GM18502 (cell line): ENCODE measurements around the gene CP.
A peak's percentile ranks its signal among the peaks of the same experiment; 100 is the strongest.
"Not testable (repeated sequence)": the region's sequence is repeated elsewhere in the genome, so short reads cannot be mapped to it uniquely, and the experiment has no call there.

ENCODE experiments used
- ATAC-seq: cut with Tn5 transposase; IDR thresholded peaks from one replicate; pipeline ENCODE4 v1.9.1; 2021; ENCODE audit warnings: mild to moderate bottlenecking; ENCODE audit not compliant: unreplicated experiment, poor library complexity

Gene CP

GRCh38 chr3:149221783-149222517 lies at the start of gene CP:
Gene CP (minus strand): TSS chr3:149221829. CDS start chr3:149221792, 37 bp downstream.
- ATAC-seq: no peak

- ATAC-seq: no peak
Measured at GRCh38 chr3:149270180-149270579, 48.6 kb upstream of the CP start.

GRCh38 chr3:149269687-149270086 lies 48.1 kb upstream of the CP start:
- ATAC-seq: no peak

- peak; percentile 89 for ATAC-seq
Measured at GRCh38 chr3:149267565-149267964, 45.9 kb upstream of the CP start.

DNA sequence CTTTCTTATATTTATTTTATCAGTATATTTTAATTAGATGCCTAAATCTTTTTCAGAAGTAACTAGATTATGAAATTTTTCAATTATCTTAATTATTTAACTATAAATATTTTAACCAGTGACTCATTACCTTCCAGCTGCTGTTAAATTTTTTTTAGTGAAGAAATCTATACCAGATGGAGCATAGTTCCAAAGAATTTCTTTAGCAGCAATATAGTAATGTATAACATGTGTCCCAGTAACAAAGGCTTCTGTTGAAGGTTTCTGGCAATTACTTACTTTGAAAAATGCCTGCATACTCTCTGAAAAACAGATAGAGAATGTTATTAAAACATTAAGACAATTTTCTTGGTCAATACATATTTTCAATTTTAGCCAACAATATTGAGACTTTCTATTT lies 45.1 kb upstream of the CP start:
- ATAC-seq: no peak

- ATAC-seq: no peak
Measured at GRCh38 chr3:149263856-149264255, 42.2 kb upstream of the CP start.

DNA sequence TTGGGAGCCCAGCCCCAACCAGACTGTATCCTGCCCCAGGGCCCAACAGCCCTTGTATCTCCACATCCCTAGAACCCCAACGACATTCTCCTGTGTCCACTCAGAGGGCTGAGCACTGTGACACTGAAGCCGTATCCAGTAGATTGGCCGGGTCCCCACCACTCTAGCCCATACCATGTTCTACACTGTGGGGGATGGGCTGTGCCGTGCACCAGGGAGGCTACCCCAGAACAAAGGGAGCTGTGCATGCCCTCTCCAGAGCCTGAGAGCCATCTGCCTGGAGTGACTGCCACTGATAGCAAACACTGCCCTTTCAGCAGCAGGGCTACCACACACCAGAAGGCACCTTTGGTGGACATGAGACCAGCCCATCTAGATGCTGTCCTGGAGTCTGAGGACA lies 37.1 kb upstream of the CP start:
- ATAC-seq: no peak

GRCh38 chr3:149258298-149258697 lies 36.7 kb upstream of the CP start:
- ATAC-seq: no peak

DNA sequence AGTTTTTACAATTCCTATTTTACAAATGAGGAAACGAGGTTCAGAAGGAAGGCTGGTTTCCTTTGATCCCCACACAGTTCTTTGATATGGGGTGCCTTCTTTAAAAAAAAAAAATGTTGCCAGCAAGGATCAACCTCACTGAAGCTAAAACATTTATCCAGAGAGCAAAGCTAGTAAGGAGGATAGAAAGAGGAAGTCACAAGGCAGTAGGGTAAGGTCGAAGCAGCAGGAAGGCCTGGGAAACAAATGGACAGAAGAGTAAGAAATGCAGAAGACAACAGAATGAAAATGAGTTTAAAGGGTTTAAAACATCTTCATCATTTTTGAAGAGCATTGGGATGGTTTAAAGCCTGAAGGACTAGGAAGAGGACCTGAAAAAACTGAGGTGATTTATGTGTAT lies 30.6 kb upstream of the CP start:
- no peak for ATAC-seq

GRCh38 chr3:149251186-149251585 lies 29.6 kb upstream of the CP start:
- ATAC-seq: no peak

GRCh38 chr3:149247929-149248691 lies 26.5 kb upstream of the CP start:
- ATAC-seq: peak; percentile 64

DNA sequence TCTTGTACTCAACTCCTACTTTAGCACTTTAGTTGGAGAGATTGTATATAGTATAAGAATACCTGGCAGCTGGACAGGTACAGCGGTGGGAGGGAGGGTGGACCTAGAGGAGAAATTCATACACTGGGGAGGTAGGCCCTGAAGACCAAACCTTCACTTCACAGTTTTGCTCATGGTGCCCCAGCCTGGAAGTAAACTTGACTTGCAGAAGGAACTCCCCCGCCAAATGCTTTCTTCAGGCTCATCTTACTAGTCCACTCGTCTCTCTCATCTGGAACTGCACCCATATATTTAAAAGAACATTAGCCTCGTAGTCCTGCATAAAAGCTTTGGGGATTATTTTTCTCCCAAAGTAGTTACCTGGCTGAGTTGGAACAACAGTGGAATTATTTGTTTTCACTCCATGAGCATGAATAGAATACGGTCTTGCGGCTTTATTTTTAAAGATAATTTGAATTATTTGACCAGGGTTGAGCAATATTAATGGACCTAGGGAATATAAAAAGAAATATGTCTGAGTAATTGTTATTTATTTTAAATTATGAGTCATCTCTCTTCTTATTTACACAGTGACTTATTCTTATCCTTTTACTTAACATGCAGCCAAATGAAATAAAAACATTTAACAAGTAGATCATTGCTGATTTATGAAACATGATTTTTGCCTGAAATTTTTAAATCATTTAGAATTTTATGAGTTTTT lies 25.5 kb upstream of the CP start:
- no peak for ATAC-seq

DNA sequence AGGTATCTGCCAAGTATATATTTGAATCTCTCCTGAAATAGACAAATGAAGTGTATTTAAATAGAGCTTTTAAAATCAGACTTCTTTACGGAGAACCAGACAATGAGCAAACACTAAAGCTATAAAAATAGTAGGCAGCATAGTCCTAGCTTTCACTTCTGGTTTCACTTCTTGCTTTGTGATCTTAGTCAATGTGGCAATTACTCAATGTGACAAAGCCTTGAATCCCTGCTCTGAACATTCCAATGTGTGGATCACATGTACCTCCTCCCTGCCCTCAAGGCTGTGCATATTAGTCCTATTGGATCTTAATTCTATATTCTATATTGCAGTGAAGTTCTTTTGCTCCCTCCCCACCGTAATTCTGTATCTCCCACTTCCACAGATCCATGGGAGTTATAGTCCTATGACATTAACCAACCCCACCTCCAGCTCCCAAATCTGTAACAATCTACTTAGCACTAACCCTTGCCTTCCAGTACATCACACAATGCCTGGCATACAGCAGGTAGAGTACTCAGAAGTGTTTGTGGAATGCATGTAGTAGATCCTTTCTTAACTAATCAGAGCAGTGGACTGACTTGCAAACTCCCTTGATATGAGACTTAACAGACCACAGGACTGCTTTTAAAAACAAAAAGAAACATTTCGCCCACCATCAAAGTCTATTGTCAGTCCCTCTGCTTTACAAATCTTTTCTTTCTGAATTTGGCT lies 24.3 kb upstream of the CP start:
- ATAC-seq: peak; percentile 78

- peak; percentile 36 for ATAC-seq
Measured at GRCh38 chr3:149243540-149243939, 21.9 kb upstream of the CP start.

- ATAC-seq: no peak
Measured at GRCh38 chr3:149239357-149239936, 17.8 kb upstream of the CP start.

DNA sequence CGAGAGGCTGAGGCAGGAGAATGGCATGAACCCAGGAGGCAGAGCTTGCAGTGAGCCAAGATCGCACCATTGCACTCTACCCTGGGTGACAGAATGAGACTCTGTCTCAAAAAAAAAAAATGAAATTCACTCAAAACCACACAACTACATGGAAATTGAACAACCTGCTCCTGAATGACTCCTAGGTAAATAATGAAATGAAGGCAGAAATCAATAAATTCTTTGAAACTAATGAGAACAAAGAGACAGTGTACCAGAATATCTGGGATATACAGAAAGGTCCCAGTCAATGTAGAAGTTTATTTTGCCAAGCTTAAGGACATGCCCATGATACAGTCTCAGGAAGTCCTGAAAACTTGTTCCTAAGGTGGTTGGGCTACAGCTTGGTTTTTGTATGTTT lies 16.6 kb upstream of the CP start:
- not testable (repeated sequence) for ATAC-seq

DNA sequence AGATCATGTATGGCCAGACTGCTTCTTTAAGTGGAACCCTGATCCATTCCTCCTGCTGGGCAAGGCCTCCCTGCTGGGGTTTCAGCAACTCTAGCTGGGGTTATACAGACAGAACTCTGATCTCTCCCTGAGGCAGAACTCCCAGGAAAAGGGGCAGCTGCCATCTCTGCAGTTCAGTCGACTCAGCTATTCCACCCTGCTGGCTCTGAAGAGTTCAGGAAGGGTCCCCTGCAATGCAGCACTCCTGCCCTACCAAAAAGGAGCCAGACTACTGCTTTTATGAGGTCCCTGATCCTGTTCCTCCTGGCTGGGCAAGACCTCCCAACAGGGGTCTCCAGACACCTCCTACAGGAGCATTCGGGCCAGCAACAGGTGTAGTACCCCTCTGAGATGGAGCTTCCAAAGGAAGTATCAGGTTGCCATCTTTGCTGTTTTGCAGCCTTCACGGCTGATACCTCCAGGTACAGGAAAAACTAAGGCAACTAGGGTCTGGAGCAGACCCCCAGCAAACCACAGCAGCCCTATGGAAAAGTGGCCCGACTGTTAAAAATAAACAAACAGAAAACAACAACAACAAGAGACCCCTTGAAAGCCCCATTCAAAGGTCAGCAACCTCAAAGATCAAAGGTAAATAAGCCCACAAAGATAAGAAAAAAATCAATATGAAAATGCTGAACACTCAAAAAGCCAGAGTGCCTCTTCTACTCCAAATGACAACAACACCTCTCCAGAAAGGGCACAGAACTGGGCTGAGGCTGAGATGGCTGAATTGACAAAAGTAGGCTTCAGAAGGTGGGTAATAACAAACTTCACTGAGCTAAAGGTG lies 14.2 kb upstream of the CP start:
- ATAC-seq: no peak

GRCh38 chr3:149234671-149235245 lies 13.1 kb upstream of the CP start:
- ATAC-seq: no peak

DNA sequence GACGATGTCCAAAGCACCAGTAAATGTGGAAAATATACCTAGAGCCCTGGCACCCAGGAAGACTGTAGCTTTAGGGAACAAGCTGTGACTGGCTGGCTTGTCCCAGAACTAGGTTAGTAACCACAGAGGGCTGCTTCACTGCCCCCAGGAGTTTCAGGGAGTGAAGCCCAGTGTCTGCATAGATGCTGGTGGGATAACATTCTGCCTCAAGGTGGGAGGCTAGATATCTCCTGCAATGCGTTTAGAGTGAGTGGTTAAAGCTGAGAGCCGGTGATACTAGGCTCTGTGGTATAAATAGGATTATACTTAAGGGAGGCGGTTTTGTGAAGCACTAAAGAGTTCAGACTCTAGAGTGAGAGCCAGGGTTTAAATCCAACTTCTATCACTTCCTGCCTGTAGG lies 11.7 kb upstream of the CP start:
- no peak for ATAC-seq
